ENCODE measurements around the gene FOXRED1. TPM values are rescaled to one million over a fixed set of nuclear protein-coding genes. Genes with fewer than 3 reads are reported as not detected.
"Not testable (repeated sequence)": the region's sequence is repeated elsewhere in the genome, so short reads cannot be mapped to it uniquely, and the experiment has no call there.

Gene FOXRED1
- total and polyA plus RNA-seq, 2 donors (not counting 1 experiment from before 2014, with no cell fraction given), result 26.1 to 46.0 TPM

- no peak overlapping the region for H3K4me3 Mint-ChIP-seq
- ATAC-seq (ENCODE audit: low read depth) (no peak), DNase-seq (no peak)
- Histone ChIP-seq H3K4me3 (ENCODE audit: control extremely low read depth in 1 of 5, extremely low read depth in 1 of 5, insufficient read depth in 1 of 5, low read depth in 2 of 5, low read length in 4 of 5) (no peak overlapping the region), H3K4me1 (ENCODE audit: control insufficient read depth in 2 of 2, insufficient read depth in 2 of 2, low read length in 2 of 2) (no peaks in the 10 kb centered on the region), H3K27me3 (replicated peaks in 1 of 4; ENCODE audit: control extremely low read depth in 1 of 4, control insufficient read depth in 3 of 4, insufficient read depth in 4 of 4, low read length in 3 of 4) (no peaks in the 10 kb centered on the region), H3K27ac (ENCODE audit: low read length in 2 of 2) (no peak overlapping the region), H2AFZ (ENCODE audit: insufficient read depth, low read depth, low read length, poor library complexity, severe bottlenecking) (no peak overlapping the region), H3K9me3 (ENCODE audit: control extremely low read depth in 1 of 3, control insufficient read depth in 2 of 3, insufficient read depth in 1 of 3, low read length in 2 of 3) (no peaks in the 10 kb centered on the region), H3K79me2 (ENCODE audit: control insufficient read depth, insufficient read depth, low read length) (no peaks in the 10 kb centered on the region), H3K9ac (ENCODE audit: low read length) (no peak overlapping the region), H3K36me3 (replicated peaks in 1 of 2; ENCODE audit: control extremely low read depth in 1 of 2, control insufficient read depth in 1 of 2, extremely low read depth in 1 of 2, insufficient read depth in 2 of 2, low read length in 1 of 2) (peaks cover 2% of the 10 kb centered on the region in 2 experiments), H3K4me2 (replicated peaks; ENCODE audit: low read depth, low read length, poor library complexity, severe bottlenecking) (no peak overlapping the region), H4K20me1 (ENCODE audit: control insufficient read depth, insufficient read depth, low read length, poor library complexity, severe bottlenecking) (no peaks in the 10 kb centered on the region)
- no peaks in the 10 kb centered on the region for H3K27me3 Mint-ChIP-seq
- no peaks in the 10 kb centered on the region for H3K9me3 Mint-ChIP-seq (ENCODE audit: insufficient read depth)
- no peaks in the 10 kb centered on the region for H3K4me1 Mint-ChIP-seq
- CTCF ChIA-PET, result no interaction called here
- no CpG with 5 or more reads among the region's 1 CpG for WGBS (ENCODE audit: insufficient coverage)
- H3K27ac Mint-ChIP-seq, result no peak overlapping the region
- intact Hi-C loops (cut with micrococcal nuclease), result no loop called here
- POLR2A ChIA-PET, result no interaction called here
- no peak for TF ChIP-seq CTCF (IDR thresholded peaks at IDR 0.05)
- TF ChIP-seq EZH2 (IDR thresholded peaks at IDR 0.05; ENCODE audit: borderline replicate concordance, insufficient read depth, low read depth, low read length, poor library complexity, severe bottlenecking), result no peak
These were observed 14.1 kb upstream of the FOXRED1 start for GRCh38 chr11:126254819-126255218.

GRCh38 chr11:126255507-126255906 is 13.4 kb upstream of the FOXRED1 start:
- CTCF ChIA-PET; ATAC-seq (ENCODE audit: low read depth): not testable (repeated sequence)

More at GRCh38 chr11:126255507-126255906, 13.4 kb upstream of the FOXRED1 start:
- H3K9ac ChIP-seq (ENCODE audit: low read length); H3K4me1 ChIP-seq (ENCODE audit: control insufficient read depth in 2 of 2, insufficient read depth in 2 of 2, low read length in 2 of 2); H3K4me3 ChIP-seq (ENCODE audit: control extremely low read depth in 1 of 5, extremely low read depth in 1 of 5, insufficient read depth in 1 of 5, low read depth in 2 of 5, low read length in 4 of 5); POLR2A ChIA-PET; H3K4me2 ChIP-seq (replicated peaks; ENCODE audit: low read depth, low read length, poor library complexity, severe bottlenecking); H3K9me3 Mint-ChIP-seq (ENCODE audit: insufficient read depth); intact Hi-C loops (cut with micrococcal nuclease); H3K27ac Mint-ChIP-seq; DNase-seq; H3K79me2 ChIP-seq (ENCODE audit: control insufficient read depth, insufficient read depth, low read length); H3K9me3 ChIP-seq (ENCODE audit: control extremely low read depth in 1 of 3, control insufficient read depth in 2 of 3, insufficient read depth in 1 of 3, low read length in 2 of 3); H3K27me3 ChIP-seq (replicated peaks in 1 of 4; ENCODE audit: control extremely low read depth in 1 of 4, control insufficient read depth in 3 of 4, insufficient read depth in 4 of 4, low read length in 3 of 4); H3K36me3 ChIP-seq (replicated peaks in 1 of 2; ENCODE audit: control extremely low read depth in 1 of 2, control insufficient read depth in 1 of 2, extremely low read depth in 1 of 2, insufficient read depth in 2 of 2, low read length in 1 of 2); H3K27ac ChIP-seq (ENCODE audit: low read length in 2 of 2); H3K27me3 Mint-ChIP-seq; H3K4me3 Mint-ChIP-seq; H2AFZ ChIP-seq (ENCODE audit: insufficient read depth, low read depth, low read length, poor library complexity, severe bottlenecking); H3K4me1 Mint-ChIP-seq; H4K20me1 ChIP-seq (ENCODE audit: control insufficient read depth, insufficient read depth, low read length, poor library complexity, severe bottlenecking): not testable (repeated sequence)
- 100% methylated on average over 3 of the region's 5 CpGs for WGBS (ENCODE audit: insufficient coverage)
